ENCODE measurements around the gene ABHD12.
"Not testable (repeated sequence)": the region's sequence is repeated elsewhere in the genome, so short reads cannot be mapped to it uniquely, and the experiment has no call there.

ABHD12 gene

GRCh38 chr20:25355011-25355595 is 35.5 kb downstream of the ABHD12 start:
- no peak for FAIRE-seq
- no peak for DNase-seq (ENCODE audit: insufficient read length, low spot score)

GRCh38 chr20:25353747-25354705 is 36.6 kb downstream of the ABHD12 start:
- DNase-seq (ENCODE audit: insufficient read length, low spot score), result no peak
- no peak for FAIRE-seq

- FAIRE-seq (no peak), DNase-seq (ENCODE audit: insufficient read length, low spot score) (no peak)
Observed at GRCh38 chr20:25353353-25353746, 37.3 kb downstream of the ABHD12 start.

- DNase-seq (ENCODE audit: insufficient read length, low spot score), result no peak
- no peak for FAIRE-seq
Observed at GRCh38 chr20:25352746-25353145, 37.9 kb downstream of the ABHD12 start.

GRCh38 chr20:25351024-25351360 is 39.6 kb downstream of the ABHD12 start:
- no peak for DNase-seq (ENCODE audit: insufficient read length, low spot score)
- no peak for FAIRE-seq

GRCh38 chr20:25346349-25346748 is 44.3 kb downstream of the ABHD12 start:
- peak; percentile 9 for FAIRE-seq
- no peak for DNase-seq (ENCODE audit: insufficient read length, low spot score)

GRCh38 chr20:25345721-25346120 is 44.9 kb downstream of the ABHD12 start:
- DNase-seq (ENCODE audit: insufficient read length, low spot score) (no peak), FAIRE-seq (no peak)

GRCh38 chr20:25344634-25345033 is 46.0 kb downstream of the ABHD12 start:
- FAIRE-seq, result no peak
- DNase-seq (ENCODE audit: insufficient read length, low spot score), result no peak

GRCh38 chr20:25341716-25342680 is 48.6 kb downstream of the ABHD12 start:
- FAIRE-seq (no peak), DNase-seq (ENCODE audit: insufficient read length, low spot score) (no peak)

- FAIRE-seq, result no peak
Observed at GRCh38 chr20:25340380-25340779, 50.3 kb downstream of the ABHD12 start.

GRCh38 chr20:25339608-25340007 is 51.0 kb downstream of the ABHD12 start:
- no peak for FAIRE-seq
- no peak for DNase-seq (ENCODE audit: insufficient read length, low spot score)

More at GRCh38 chr20:25340380-25340779, 50.3 kb downstream of the ABHD12 start:
- no peak for DNase-seq (ENCODE audit: insufficient read length, low spot score)

- DNase-seq (ENCODE audit: insufficient read length, low spot score) (no peak), FAIRE-seq (no peak)
Observed at GRCh38 chr20:25338112-25339023, 52.3 kb downstream of the ABHD12 start.

GRCh38 chr20:25336561-25337422 is 53.8 kb downstream of the ABHD12 start:
- FAIRE-seq, result no peak

GRCh38 chr20:25334972-25335371 is 55.7 kb downstream of the ABHD12 start:
- DNase-seq (ENCODE audit: insufficient read length, low spot score); FAIRE-seq: not testable (repeated sequence)

More at GRCh38 chr20:25336561-25337422, 53.8 kb downstream of the ABHD12 start:
- DNase-seq (ENCODE audit: insufficient read length, low spot score), result no peak

GRCh38 chr20:25328954-25329498 is 61.6 kb downstream of the ABHD12 start:
- no peak for FAIRE-seq

GRCh38 chr20:25327521-25328235 is 63.0 kb downstream of the ABHD12 start:
- DNase-seq (ENCODE audit: insufficient read length, low spot score), result no peak
- FAIRE-seq, result no peak

More at GRCh38 chr20:25328954-25329498, 61.6 kb downstream of the ABHD12 start:
- DNase-seq (ENCODE audit: insufficient read length, low spot score), result no peak

- DNase-seq (ENCODE audit: insufficient read length, low spot score), result no peak
- no peak for FAIRE-seq
Observed at GRCh38 chr20:25325997-25326396, 64.6 kb downstream of the ABHD12 start.

- DNase-seq (ENCODE audit: insufficient read length, low spot score), result no peak
- FAIRE-seq, result no peak
Observed at GRCh38 chr20:25325073-25325472, 65.6 kb downstream of the ABHD12 start.
